Stimulated activated CD8-positive, alpha-beta memory T cell treated with anti-CD3 and anti-CD28 coated beads, Interleukin-7, amount 100 ng/mL, for 4 hours (primary cell): ENCODE results near the gene MMP15.
A peak's percentile ranks its signal among the peaks of the same experiment; 100 is the strongest.
"Not testable (repeated sequence)": the region's sequence is repeated elsewhere in the genome, so short reads cannot be mapped to it uniquely, and the experiment has no call there.

Source experiments
- DNase-seq, 2 donors: peaks; one replicate each; pipeline ENCODE4 v3.0.0-alpha.2; 2020; ENCODE audit warnings: low read depth in 2 of 2

MMP15 gene

DNA sequence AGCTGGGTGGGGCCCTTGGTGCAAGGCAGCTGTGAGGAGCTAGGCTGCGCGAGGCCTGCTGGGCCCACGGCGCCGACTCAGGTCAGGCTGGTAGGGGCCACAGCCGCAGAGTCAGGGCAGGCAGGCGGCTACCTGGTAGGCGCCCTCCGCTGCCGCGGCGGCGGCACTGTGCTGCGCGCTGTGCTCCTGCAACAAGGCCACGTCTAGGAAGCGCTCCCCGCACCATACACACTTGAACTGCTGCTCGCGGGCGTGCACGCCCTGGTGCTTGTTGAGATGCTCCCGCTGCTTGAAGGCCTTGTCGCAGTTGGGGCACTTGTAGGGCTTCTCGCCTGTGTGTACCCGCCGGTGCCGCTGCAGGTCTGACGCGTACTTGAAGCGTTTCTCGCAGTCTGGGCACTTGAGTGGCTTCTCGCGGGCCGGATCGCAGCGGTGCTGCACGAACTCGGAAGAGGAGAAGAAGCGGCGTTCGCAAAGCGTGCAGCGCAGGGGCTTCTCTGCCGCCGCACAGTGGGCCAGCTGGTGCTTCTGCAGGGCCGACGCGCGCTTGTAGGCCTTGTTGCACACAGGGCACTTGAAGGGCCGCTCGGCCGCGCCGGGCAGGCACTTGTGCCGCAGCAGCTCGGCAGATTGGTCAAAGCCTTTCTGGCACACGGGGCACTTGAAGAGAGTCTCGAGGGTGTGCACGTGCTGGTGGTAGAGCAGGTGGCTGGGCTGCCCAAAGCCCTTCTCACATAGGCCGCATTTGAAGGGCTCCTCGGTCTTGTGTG lies 29.0 kb upstream of the MMP15 start:
- DNase-seq: no peak

DNA sequence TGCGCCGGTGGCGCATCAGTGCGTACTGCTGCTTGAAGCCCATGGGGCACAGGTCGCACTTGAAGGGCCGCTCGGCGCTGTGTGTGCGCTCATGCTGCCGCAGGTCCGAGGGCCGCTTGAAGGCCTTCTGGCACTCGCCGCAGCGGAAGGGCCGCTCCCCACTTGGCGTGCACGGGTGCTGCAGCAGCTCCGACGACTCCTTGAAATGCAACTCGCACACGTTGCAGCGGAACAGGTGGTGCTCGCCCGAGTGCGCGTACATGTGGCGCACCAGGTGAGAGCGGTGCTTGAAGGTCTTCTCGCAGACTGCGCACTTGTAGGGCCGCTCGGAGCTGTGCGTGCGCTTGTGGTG lies 28.4 kb upstream of the MMP15 start:
- DNase-seq: no peak

DNA sequence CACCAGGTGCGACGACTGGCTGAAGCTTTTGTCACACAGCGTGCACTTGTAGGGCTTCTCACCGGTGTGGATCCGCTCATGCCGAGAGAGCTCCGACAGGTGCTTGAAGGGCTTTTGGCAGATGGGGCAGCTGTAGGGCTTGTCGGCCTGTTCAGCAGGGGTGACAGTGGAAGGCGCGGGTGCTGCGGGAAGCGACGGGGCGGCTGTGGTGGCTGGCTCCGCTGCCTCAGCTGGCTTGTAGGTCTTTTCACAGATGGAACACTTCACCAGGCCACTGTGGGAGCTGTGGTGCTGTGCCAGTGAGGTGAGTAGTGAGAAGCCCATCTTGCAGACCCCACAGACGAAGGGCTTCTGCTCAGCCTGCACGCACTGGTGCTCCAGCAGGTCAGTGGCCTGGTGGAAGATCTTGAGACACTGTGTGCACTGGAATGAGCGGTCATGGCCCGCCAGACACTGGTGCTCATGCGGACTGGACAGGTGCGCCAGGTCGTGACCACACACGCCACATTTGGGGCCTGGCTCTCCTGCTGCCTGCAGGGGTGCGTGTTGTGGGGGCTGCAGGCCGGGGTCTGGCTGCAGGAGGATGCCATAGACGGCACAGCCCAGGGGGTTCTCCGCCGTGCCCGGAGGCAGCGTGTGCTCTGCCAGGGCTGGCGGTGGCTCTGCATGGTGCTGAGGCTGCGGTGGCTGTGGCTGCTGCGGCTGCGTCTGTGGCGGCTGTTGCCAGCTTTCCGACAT lies 27.9 kb upstream of the MMP15 start:
- DNase-seq: no peak

DNA sequence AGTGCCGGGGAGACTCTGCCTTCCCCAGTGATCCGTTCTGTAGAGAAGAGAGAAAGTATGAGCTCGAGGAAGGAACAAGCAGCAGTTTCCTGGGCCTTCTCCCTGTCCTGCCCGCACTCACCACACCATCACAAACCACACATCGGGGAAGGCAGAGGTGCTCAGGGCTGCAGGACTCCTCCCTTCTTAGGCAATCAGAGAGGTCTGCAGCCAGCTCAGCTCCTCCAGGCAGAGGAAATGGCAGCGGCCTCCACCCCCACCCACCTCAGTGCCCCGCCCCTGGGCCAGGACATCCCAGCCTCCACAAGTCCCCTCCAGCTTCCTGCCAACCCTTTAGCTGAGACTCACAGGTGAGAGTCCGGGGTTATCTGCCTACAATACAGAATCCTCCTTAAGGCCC lies 27.1 kb upstream of the MMP15 start:
- DNase-seq: peak; percentile 36 to 49

DNA sequence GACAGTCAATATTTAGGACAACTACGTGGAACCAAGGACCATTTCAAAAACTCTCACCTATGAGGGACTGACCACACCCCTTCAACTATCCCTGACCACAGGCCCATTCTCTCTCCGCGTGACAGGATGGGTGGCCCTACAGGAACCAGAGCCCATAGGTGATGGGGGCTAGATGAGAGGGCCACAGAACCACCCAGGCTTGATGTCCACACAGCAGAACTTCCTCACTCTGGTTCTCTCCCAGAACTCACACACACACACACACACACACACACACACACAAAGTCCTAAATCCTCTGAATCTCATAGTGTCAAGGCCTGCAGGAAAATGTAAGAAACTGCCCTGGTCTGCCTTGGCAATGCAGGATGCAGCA lies 26.6 kb upstream of the MMP15 start:
- DNase-seq: no peak

DNA sequence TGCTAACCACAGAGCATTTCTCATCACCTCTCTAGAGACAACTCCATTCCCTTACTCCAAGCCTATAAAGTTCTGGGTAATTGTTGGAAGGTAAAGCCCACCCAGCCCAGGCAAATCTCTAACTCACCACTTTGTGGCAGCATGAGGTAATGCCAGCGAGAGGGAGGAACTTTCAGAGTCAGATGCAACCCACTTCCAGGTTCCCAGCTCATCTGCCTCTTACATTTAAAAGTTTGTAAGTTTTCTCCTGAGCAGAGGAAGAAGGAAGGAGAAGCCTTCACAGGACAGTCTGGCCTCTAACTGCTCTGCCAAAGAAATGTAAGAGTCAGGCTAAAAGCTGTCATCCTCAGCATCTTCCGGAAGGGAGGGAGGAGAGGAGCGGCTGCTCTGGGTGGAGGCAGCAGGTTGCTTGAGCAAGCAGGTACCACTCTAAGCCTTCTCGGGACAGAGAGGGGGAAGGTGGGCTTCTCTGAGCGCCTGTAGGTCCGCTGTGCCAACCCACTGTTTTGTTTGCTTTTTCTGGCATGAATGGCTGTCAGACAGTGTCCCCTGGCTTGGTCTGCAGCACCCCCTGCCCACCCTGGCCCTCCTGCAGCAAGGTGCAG lies 26.1 kb upstream of the MMP15 start:
- peak in 1 of 2 donors; percentile 12 for DNase-seq

DNA sequence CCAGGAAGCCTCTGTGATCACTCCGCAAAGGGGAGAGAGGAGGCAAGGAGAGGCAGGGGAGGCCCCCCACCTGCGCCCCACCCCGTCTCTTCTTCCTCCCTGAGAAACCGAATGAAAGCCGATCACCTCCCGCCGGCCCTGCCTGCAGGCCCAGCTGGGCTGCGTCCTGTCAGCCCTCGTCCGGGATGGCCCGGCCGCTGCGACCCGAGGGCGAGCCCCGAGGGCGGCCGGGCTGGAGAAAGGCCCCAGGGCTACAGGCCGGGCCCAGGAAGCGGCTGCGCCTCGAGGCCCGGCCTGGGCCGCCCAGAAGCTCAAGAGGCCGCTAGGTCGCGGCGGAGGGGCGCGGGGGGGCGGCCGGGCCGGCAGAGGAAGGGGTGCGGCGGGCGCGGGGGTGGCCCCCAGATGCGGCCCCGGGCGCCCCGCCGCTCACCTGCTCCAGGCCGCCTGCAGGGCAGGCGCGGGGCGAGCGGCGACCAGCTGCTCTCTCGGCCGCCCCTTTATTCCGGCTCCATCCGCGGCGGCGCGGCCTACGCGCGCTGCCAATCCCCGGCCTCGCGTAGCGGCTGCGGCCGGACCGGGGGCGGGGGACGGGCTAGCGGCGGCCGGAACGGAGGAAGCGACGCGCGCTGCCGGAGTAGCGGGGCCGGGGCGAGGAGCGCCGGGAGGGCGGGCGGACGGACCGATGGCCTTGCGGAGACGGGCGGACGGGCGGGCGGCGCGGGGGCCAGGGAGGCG lies 25.4 kb upstream of the MMP15 start, which contains the start of gene ZNF319:
ZNF319 (minus strand) TSS at position 702 of the 735 bp plus-strand sequence. CDS start 2,407 bp downstream, outside the sequence.
- DNase-seq: no peak

DNA sequence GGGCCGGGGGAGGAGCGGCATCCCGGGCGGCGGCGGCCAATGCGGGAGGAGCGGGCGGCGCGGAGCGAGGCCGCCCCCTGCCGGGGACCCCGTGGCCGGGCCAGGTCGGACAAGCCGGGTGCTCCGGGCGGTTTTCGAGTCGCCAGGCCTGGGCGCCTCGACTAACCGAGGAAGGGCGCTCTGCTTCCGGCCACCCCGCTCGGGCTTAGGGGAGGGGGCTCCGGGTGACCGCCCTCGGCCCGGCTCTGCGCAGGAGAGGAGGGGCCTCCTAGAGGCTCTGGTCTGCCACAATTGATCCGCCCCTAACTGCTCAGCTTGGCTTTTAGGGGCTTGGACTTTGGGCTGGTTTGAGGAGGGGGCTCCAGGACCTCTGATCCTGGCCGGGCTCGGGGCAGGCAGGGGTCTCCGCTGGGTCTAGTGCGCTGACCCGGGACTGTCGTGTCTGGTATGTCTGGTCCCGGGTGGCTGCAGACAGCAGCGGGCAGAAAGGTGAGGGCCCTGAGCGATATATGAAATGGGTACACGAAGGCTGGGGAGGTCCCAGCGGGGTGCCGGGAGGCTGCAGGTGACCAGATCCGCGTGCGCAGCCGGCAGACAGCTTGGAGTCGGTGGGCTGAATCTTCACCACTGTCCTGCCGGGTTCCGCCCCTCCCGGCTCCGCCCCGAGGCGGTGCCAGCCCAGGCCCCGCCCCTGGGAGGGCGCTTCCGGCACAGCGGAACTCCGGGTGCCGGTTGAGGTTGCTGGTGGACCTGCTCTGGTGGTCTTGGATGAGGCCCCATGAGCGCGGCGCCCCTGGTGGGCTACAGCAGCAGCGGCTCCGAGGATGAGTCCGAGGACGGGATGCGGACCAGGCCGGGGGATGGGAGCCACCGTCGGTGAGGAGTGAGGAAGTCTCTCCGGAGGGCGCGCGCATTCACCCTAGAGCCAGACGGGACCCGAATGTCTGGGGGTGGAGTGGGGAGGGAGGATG lies 24.6 kb upstream of the MMP15 start, which contains the start of gene USB1:
USB1 (plus strand) TSS at position 702 of the 971 bp plus-strand sequence; CDS start at position 779, 77 bp downstream.
- peak; percentile 54 to 79 for DNase-seq

DNA sequence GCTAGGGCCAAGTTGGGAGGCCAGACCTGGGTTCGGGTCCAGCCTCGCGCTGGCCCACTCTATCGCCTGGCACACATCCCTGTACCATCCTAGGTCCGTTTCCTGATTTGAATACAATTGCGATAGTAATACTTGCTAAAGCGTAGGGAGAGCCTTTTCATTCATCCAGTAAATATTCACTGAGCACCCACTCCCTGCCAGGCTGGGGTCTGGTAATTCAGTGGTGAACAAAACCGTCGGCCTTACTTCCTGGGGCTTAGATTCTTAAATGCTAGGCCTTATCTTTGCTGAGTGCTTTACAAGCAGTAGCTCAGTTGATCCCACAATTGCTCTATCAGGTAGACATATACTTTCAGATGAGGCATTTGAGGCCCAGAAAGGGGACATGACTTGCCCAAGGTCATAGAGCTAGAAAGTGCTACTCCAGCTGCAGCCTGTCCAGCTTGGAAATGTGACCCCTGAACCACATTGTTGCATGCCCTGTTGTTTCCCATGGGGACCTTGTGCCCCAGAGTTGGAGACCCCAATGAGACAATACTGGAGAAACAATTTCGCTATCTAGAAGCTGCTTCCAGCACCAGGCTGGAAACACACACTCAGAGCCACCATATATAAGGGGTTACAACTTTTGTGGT lies 23.7 kb upstream of the MMP15 start:
- no peak for DNase-seq

DNA sequence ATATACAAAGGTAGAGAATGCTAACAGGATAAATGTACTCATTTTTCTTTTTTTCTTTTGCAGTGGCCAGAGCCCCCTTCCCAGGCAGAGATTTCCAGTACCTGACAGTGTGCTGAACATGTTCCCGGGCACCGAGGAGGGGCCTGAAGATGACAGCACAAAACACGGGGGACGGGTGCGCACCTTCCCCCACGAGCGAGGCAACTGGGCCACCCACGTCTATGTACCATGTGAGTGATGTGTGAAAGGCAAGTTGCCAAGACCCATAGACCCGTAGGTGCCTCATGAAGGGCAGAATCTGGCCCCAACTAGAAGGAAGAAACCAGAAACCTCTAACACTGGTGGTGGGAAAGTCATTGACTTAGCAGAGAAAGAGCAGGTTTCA lies 23.1 kb upstream of the MMP15 start:
- DNase-seq: no peak

DNA sequence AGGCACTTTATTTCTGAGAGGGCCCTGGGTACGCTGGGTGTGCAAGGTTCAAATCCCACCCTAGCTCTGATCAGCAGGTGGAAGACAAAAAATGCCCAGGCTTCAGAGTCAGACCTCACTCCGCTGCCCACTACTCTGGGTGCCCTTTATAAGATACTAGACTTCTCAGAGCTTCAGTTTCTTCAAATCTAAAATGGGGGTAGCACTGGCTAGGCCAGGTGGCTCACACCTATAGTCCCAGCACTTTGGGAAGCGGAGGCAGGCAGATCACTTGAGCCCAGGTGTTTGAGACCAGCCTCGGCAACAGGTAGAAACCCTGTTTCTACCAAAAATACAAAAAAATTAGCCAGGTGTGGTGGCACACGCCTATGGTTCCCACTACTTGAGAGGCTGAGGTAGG lies 22.6 kb upstream of the MMP15 start:
- no peak for DNase-seq

DNA sequence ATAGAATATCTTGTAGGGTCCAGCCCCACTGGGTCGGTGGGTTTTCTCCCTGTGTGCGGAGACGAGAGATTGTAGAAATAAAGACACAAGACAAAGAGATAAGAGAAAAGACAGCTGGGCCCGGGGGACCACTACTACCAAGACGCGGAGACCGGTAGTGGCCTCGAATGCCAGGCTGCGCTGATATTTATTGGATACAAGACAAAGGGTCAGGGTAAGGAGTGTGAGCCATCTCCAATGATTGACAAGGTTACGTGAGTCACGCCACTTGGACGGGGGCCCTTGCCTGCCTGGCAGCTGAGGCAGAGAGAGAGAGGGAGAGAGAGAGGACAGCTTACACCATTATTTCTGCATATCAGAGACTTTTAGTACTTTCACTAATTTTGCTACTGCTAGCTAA lies 20.8 kb upstream of the MMP15 start:
- DNase-seq: not testable (repeated sequence)

DNA sequence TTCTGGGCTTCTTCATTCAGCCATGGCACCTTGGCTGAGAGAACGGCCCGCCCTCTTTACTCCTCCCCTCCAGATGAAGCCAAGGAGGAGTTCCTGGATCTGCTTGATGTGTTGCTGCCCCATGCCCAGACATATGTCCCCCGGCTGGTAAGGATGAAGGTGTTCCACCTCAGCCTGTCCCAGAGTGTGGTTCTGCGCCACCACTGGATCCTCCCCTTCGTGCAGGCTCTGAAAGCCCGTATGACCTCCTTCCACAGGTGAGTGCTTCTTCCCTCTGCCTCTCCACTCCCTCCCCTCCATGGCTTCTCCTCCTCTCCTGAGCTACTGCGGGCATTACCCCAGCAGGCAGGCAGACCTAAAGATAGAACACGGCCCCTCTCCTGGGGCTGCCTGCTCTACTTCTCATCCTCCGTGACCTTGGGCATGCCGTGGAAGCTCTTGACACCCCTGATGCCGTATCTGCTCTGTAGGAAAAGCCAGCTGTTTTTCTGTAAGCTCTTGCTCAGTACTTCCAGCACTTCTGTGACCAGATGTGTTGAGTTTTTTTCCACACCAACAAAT lies 15.6 kb upstream of the MMP15 start:
- DNase-seq: no peak

DNA sequence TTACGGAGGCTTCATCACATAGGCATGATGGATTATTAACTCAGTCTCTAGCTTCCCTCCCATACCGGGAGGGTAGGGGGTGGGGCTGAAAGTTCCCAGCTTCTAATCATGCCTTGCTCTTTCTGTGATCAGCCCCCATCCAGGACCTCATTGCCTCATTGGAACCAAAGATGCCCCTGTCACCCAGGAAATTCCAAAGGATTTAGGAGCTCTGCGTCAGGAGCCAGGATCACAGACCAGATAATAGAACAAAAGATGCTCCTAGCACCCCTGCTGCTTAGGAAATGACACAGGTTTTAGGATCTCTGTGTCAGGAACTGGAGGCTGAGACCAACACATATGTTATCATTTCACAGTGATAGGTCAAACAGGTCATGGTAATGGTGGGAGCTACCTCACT lies 14.7 kb upstream of the MMP15 start:
- DNase-seq: no peak

DNA sequence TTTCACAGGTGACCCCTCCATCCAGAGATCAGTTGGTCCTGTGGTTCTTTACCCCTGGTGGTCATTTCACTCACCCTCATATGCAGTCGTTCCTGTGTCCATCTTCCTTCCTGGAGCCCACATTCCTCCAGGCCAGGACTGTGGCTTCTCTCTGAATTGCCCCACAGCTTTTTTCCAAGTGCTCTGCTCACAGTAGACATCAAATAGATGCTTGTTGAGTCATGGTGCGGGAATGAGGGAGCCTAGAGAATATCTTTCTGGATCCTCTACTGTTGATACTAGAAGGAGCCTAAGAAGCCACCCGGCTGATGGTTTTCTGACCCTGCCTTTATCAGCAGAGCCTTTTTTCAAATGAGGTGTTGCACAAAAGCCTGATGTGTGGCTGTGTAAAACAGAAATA lies 13.9 kb upstream of the MMP15 start:
- no peak for DNase-seq

DNA sequence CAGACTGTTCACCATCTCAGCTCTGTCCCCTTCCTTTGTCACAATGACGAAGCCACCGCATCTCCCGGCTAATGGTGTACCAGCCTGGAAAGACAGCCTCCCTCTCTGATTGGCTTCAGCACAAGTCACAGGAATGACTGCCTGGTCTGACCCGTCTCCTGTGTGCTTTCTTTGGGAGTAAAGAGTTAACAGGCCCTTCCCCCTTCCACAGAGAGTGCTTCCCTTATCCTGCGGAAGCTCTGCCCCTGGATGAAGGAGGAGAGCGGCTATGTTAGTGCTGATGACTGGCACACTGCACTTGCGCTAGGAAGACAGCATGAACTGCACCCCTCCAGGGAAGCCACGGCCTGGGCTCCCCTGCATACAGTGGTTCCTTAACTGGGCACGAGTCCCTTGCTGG lies 13.1 kb upstream of the MMP15 start:
- DNase-seq: no peak

DNA sequence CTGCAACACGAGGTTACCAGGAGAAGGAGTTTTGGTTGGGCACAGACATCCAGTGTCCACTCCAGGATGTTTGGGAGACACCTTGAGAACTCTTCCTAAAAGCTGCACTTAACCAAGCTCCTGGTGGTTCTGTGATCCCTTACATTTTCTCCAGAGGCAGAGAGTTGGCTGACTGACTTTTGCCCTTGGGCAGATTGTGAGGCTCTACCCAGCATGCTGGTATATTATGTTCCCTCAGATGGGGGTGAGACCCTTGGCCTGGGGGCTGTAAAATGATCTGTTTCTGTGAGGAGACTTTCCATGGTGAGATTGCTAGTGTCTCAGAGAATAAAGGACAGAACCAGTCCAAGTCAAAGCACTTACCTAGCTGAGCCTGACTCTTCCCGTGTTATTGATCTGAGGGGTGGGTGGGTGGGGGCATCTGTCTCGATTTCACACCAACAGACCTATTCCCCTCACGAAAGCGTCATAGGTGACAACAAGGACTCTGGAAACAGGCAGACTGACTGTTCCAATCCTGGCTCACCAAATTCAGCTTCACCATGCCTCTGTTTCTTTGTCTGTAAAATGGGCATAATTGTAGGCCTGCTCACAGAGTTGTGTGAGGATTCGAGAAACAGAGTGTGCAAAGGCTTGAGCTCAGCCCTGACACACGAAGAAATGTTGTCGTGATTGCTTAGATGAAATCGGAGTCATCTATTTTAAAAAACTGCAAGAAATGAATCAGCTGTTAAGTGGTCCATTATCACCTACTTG lies 12.2 kb upstream of the MMP15 start:
- no peak for DNase-seq

DNA sequence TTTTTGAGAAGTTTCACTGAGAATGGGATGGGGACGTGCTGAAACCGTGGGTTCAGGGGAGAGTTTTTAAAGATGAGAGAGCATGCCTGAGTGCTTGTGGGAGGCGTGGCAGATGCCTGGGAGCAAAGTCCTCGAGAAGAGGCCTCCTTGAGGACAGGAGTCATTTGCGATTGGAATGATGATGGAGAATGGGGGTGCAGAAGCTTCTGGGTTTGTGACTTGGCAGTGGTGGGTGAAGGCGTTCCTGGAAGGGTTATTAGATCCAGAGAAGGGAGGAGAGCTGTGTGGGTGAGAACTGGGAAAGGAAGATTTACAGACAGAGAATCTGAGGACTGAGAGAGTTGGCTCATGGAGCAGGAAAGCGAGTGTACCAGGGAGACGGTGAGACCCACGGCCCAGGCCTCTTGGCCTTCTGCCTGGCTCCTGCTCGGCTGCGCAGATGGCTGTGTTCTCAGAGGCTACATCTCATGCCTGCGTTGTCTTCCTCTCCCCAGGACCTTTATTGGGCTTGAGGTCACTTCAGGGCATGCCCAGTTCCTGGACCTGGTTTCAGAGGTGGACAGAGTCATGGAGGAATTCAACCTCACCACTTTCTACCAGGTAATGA lies 8.6 kb upstream of the MMP15 start:
- no peak for DNase-seq

DNA sequence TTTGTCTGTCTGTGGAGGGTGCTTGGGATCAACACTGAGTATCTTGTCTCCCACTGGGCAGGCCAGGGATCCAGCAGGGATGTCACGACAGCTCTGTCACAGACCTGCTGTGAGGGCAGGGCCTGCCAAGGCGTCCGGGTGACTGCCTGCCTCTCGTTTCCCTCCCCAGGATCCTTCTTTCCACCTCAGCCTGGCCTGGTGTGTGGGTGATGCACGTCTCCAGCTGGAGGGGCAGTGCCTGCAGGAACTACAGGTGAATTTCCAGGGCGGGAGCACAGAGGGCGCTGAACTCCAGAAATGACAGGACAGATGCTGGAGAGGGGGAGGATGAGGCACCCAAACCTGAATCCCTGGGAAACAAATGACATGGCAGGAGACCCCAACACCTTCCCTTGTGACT lies 6.8 kb upstream of the MMP15 start:
- no peak for DNase-seq
